Superior temporal gyrus (tissue), 1 donor: ENCODE measurements around the gene CALM1.

ENCODE experiments used
- DNase-seq: peaks from one replicate; pipeline ENCODE4 v3.0.0-alpha.2; 2016; ENCODE audit errors: extremely low spot score

Gene CALM1

GRCh38 chr14:90408713-90409112, 11.9 kb downstream of the CALM1 start:
- DNase-seq: no peak

- DNase-seq: peak; percentile 73
These were observed 12.4 kb downstream of the CALM1 start for GRCh38 chr14:90409209-90409730.

- DNase-seq: no peak
These were observed 15.2 kb downstream of the CALM1 start for GRCh38 chr14:90412058-90412457.

GRCh38 chr14:90416720-90417119, 19.9 kb downstream of the CALM1 start:
- no peak for DNase-seq

- no peak for DNase-seq
These were observed 21.2 kb downstream of the CALM1 start for GRCh38 chr14:90418053-90418452.

- DNase-seq: peak; percentile 71
These were observed 22.4 kb downstream of the CALM1 start for GRCh38 chr14:90419200-90419599.

GRCh38 chr14:90421001-90421631, 24.3 kb downstream of the CALM1 start:
- DNase-seq: no peak

GRCh38 chr14:90421632-90422020, 24.8 kb downstream of the CALM1 start:
- DNase-seq: no peak

GRCh38 chr14:90423166-90423565, 26.3 kb downstream of the CALM1 start:
- no peak for DNase-seq

- DNase-seq: no peak
These were observed 27.2 kb downstream of the CALM1 start for GRCh38 chr14:90424075-90424474.

GRCh38 chr14:90424686-90425372, 28.0 kb downstream of the CALM1 start:
- DNase-seq: peak; percentile 41

GRCh38 chr14:90425373-90425879, 28.6 kb downstream of the CALM1 start:
- DNase-seq: no peak

- no peak for DNase-seq
These were observed 29.3 kb downstream of the CALM1 start for GRCh38 chr14:90426031-90426540.

- DNase-seq: no peak
These were observed 29.8 kb downstream of the CALM1 start for GRCh38 chr14:90426663-90427062.

GRCh38 chr14:90427848-90428426, 31.1 kb downstream of the CALM1 start:
- no peak for DNase-seq

- DNase-seq: no peak
These were observed 31.8 kb downstream of the CALM1 start for GRCh38 chr14:90428676-90429075.

GRCh38 chr14:90429236-90429635, 32.4 kb downstream of the CALM1 start:
- DNase-seq: no peak

- no peak for DNase-seq
These were observed 32.9 kb downstream of the CALM1 start for GRCh38 chr14:90429754-90430153.

- DNase-seq: no peak
These were observed 37.7 kb downstream of the CALM1 start for GRCh38 chr14:90434370-90435020.

GRCh38 chr14:90438841-90439240, 42.0 kb downstream of the CALM1 start:
- no peak for DNase-seq

- peak; percentile 43 for DNase-seq
These were observed 43.2 kb downstream of the CALM1 start for GRCh38 chr14:90440021-90440451.

- DNase-seq: no peak
These were observed 43.8 kb downstream of the CALM1 start for GRCh38 chr14:90440592-90440991.
